Ectodermal cell (in vitro differentiated cells): ENCODE measurements around the gene LIMS1. TPM values are rescaled to one million over a fixed set of nuclear protein-coding genes. Genes with fewer than 3 reads are reported as not detected.
"Not testable (repeated sequence)": the region's sequence is repeated elsewhere in the genome, so short reads cannot be mapped to it uniquely, and the experiment has no call there.

Experiments
- H3K27ac ChIP-seq: 2 replicates; pipeline ENCODE4 v1.7.0; 2013; ENCODE audit warnings: mild to moderate bottlenecking, low read depth, low read length; ENCODE audit not compliant: insufficient read depth, poor library complexity, severe bottlenecking
- H3K27me3 ChIP-seq: 2 replicates; pipeline ENCODE4 v1.7.0; 2013; ENCODE audit warnings: mild to moderate bottlenecking, low read length; ENCODE audit not compliant: insufficient read depth, control insufficient read depth, poor library complexity, severe bottlenecking
- H3K36me3 ChIP-seq: one replicate; pipeline ENCODE4 v1.7.0; 2013; ENCODE audit warnings: low read length; ENCODE audit not compliant: control insufficient read depth, insufficient read depth
- H3K4me1 ChIP-seq: one replicate; pipeline ENCODE4 v1.7.0; 2013; ENCODE audit warnings: low read length; ENCODE audit not compliant: control insufficient read depth, insufficient read depth
- H3K4me3 ChIP-seq: 2 replicates; pipeline ENCODE4 v1.7.0; 2013; ENCODE audit warnings: low read depth, low read length, control low read depth; ENCODE audit not compliant: insufficient read depth
- H3K9me3 ChIP-seq: 2 replicates; pipeline ENCODE4 v1.7.0; 2013; ENCODE audit warnings: mild to moderate bottlenecking, low read length, moderate library complexity; ENCODE audit not compliant: control insufficient read depth
- WGBS, 2 experiments: methylation state at CpG; one replicate each; pipeline ENCODE4 v1.1.7; 2013; ENCODE audit warnings: missing lambda C conversion rate in 2 of 2; 5-methylcytosine and 5-hydroxymethylcytosine counted together
- polyA plus RNA-seq, 4 experiments: library from polyadenylated mRNA; stranded (reverse); fragments of 50-300 nt; gene quantifications; one replicate each; pipeline ENCODE4 v1.2.3, GENCODE V29; 2013

Gene LIMS1, protein sequence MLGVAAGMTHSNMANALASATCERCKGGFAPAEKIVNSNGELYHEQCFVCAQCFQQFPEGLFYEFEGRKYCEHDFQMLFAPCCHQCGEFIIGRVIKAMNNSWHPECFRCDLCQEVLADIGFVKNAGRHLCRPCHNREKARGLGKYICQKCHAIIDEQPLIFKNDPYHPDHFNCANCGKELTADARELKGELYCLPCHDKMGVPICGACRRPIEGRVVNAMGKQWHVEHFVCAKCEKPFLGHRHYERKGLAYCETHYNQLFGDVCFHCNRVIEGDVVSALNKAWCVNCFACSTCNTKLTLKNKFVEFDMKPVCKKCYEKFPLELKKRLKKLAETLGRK
- polyA plus RNA-seq (2013, experiment 1 of 4) = 20.0 TPM
- 20.5 TPM for polyA plus RNA-seq (2013, experiment 2 of 4)
- polyA plus RNA-seq (2013, experiment 3 of 4) = 18.4 TPM
- polyA plus RNA-seq (2013, experiment 4 of 4) = 17.1 TPM

GRCh38 chr2:108533832-108534583, at the start of gene LIMS1:
TSS of gene LIMS1 (plus strand) at chr2:108534470. CDS start at chr2:108534563, 93 bp downstream.
- 0% methylated on average over 61 to 83 of the region's 87 CpGs for WGBS, 2 experiments

DNA sequence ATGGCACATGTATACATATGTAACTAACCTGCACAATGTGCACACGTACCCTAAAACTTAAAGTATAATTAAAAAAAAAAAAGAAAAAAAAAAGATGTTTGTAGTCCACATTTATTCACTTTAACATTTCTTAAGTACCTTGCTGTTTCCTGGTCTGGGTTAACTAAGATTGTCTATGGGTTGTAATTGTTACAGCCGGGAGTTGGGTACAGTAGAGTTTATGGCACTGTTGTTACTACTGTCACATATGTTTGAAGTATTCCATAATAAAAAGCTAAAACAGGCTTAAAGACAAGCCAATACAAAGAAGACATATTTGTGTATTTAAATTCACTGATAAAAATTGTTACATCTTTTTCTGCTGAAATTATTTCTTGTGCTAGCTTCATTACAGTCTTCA, 49.0 kb upstream of the LIMS1 start:
- H3K4me1 ChIP-seq = no peaks in the 10 kb centered on the region
- peaks cover 31% of the 10 kb centered on the region for H3K36me3 ChIP-seq
- no peaks in the 10 kb centered on the region for H3K27me3 ChIP-seq
- WGBS, 2 experiments = 100% methylated on average over 1 of the region's 2 CpGs; no CpG with 5 or more reads in 1 of the 2 experiments
- H3K27ac ChIP-seq = no peak overlapping the region
- no peaks in the 10 kb centered on the region for H3K9me3 ChIP-seq
- no peak overlapping the region for H3K4me3 ChIP-seq

More at GRCh38 chr2:108533832-108534583, at the start of gene LIMS1:
- peak within 1 kb of the TSS; percentile 78 for H3K4me3 ChIP-seq
- H3K27me3 ChIP-seq = peaks cover 18% of the 10 kb centered on the region
- peak within 1 kb of the TSS; percentile 87 for H3K27ac ChIP-seq
- H3K9me3 ChIP-seq = no peaks in the 10 kb centered on the region
- H3K4me1 ChIP-seq = peaks cover 15% of the 10 kb centered on the region
- H3K36me3 ChIP-seq = no peaks in the 10 kb centered on the region

GRCh38 chr2:108490506-108491122, 43.7 kb upstream of the LIMS1 start:
- H3K9me3 ChIP-seq = no peaks in the 10 kb centered on the region
- peaks cover 13% of the 10 kb centered on the region for H3K36me3 ChIP-seq
- H3K4me1 ChIP-seq = no peaks in the 10 kb centered on the region
- no peak overlapping the region for H3K27ac ChIP-seq
- no peaks in the 10 kb centered on the region for H3K27me3 ChIP-seq
- no peak overlapping the region for H3K4me3 ChIP-seq

DNA sequence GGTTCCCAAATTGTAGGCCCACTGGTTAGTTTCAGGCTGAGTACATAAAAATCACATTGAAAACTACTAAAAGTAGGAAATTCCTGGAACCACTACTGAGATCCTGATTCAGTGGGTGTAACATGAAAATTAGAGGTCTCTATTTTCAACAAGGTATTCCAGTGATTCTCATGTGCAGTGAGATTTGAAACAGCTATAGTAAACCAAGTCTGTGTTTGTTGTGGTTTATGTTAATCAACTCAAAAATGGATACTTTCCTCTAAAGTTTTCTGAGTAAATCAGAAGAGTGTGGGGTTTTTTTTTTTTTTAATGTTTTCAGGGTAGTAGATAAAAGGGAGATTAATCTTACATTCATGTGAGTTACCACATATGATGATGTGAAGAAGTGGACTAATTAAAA, 42.4 kb upstream of the LIMS1 start:
- Histone ChIP-seq H3K4me1 (no peaks in the 10 kb centered on the region), H3K27me3 (no peaks in the 10 kb centered on the region), H3K27ac (no peak overlapping the region), H3K9me3 (no peaks in the 10 kb centered on the region), H3K36me3 (peaks cover 7% of the 10 kb centered on the region), H3K4me3 (no peak overlapping the region)

GRCh38 chr2:108492364-108492763, 41.9 kb upstream of the LIMS1 start:
- no peaks in the 10 kb centered on the region for H3K4me1 ChIP-seq
- no peaks in the 10 kb centered on the region for H3K27me3 ChIP-seq
- WGBS, 2 experiments = 96 to 97% methylated on average over 4 of the region's 4 CpGs
- H3K4me3 ChIP-seq = no peak overlapping the region
- peaks cover 4% of the 10 kb centered on the region for H3K36me3 ChIP-seq
- no peaks in the 10 kb centered on the region for H3K9me3 ChIP-seq
- H3K27ac ChIP-seq = no peak overlapping the region

DNA sequence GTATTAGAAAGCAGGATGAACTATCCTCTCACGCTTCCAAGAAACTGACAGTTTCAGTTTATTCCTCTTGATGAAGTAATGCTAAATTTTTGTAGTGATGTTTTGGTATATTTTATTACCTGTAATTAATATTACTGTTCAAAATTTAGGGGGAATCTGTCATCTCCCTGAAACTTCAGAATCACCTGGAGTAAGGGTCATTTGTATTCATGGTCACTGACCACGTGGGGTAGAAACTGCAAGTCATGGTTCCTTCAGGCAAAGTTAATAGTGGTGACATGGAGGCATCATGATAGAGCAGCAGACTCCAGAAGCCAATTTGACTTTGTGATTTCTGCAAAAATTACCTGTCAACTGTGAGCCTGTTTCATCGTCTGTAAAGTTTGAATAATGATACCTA, 38.1 kb upstream of the LIMS1 start:
- H3K27ac ChIP-seq, H3K4me3 ChIP-seq, H3K9me3 ChIP-seq, H3K27me3 ChIP-seq, H3K4me1 ChIP-seq, H3K36me3 ChIP-seq: not testable (repeated sequence)
- WGBS, 2 experiments = 80% methylated on average over 1 of the region's 3 CpGs; no CpG with 5 or more reads in 1 of the 2 experiments

GRCh38 chr2:108507620-108508019, 26.6 kb upstream of the LIMS1 start:
- not testable (repeated sequence) for H3K27ac ChIP-seq, H3K36me3 ChIP-seq
- no CpG with 5 or more reads among the region's 4 CpGs for WGBS, 2 experiments

DNA sequence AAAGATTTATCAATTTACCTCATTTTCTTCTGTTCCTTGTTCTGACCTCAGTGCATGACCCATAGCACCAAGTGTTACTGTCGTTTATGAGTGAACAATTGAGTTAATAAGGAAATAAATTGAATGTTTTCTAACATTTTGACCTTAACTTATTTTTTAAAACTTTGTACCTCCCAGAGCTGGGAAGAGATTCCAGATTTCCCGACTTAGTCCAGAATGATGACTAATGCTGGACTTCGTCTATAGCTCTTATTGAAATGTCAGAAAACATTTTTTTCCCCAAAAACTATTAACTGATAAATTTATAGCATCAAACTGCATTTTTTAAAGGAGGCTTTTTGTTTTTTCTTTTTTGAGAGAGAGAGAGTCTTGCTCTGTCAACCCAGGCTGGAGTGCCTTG, 21.8 kb upstream of the LIMS1 start:
- H3K27ac ChIP-seq, H3K9me3 ChIP-seq, H3K27me3 ChIP-seq, H3K4me3 ChIP-seq, H3K36me3 ChIP-seq, H3K4me1 ChIP-seq: not testable (repeated sequence)
- 91 to 100% methylated on average over 3 of the region's 3 CpGs for WGBS, 2 experiments

More at GRCh38 chr2:108507620-108508019, 26.6 kb upstream of the LIMS1 start:
- not testable (repeated sequence) for H3K4me3 ChIP-seq, H3K4me1 ChIP-seq, H3K27me3 ChIP-seq, H3K9me3 ChIP-seq

DNA sequence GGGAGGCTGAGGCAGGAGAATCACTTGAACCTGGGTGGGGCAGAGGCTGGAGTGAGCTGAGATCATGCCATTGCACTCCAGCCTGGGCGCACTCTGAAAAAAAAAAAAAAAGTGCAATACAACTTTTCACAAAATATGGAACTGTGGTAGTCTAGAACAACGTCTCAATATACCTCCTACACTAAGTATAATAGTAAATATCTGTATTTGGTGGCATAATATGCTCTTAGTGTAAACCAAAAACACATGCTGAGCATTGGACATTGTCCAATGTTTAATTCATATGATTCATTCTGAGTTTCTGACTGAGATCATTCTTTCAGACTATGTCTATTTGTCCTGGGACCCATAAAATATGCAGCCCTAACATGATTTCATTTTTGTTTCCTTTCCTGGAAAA, 19.8 kb upstream of the LIMS1 start:
- not testable (repeated sequence) for H3K4me3 ChIP-seq, H3K36me3 ChIP-seq, H3K27me3 ChIP-seq, H3K9me3 ChIP-seq, H3K4me1 ChIP-seq, H3K27ac ChIP-seq
- 100% methylated on average over 1 of the region's 2 CpGs; no CpG with 5 or more reads in 1 of the 2 experiments for WGBS, 2 experiments

GRCh38 chr2:108524688-108525087, 9.6 kb upstream of the LIMS1 start:
- not testable (repeated sequence) for H3K9me3 ChIP-seq, H3K4me3 ChIP-seq, H3K4me1 ChIP-seq, H3K27ac ChIP-seq, H3K36me3 ChIP-seq, H3K27me3 ChIP-seq
- WGBS, 2 experiments = 97% methylated on average over 3 to 4 of the region's 6 CpGs
